Glutamatergic neuron (in vitro differentiated cells): ENCODE measurements around the gene PREP. TPM values are rescaled to one million over a fixed set of nuclear protein-coding genes. Genes with fewer than 3 reads are reported as not detected.

Experiments
- DNase-seq: peaks from one replicate; pipeline ENCODE4 v3.0.0; 2022
- H3K27ac Mint-ChIP-seq: one replicate; pipeline ENCODE4 v1.8.0; 2020; ENCODE audit warnings: mild to moderate bottlenecking, mixed read lengths, inconsistent platforms; ENCODE audit not compliant: unreplicated experiment
- H3K27me3 Mint-ChIP-seq: one replicate; pipeline ENCODE4 v1.8.0; 2020; ENCODE audit warnings: mild to moderate bottlenecking, moderate library complexity, mixed read lengths, inconsistent platforms; ENCODE audit not compliant: unreplicated experiment
- H3K36me3 Mint-ChIP-seq: one replicate; pipeline ENCODE4 v1.8.0; 2020; ENCODE audit warnings: mild to moderate bottlenecking, mixed read lengths, inconsistent platforms; ENCODE audit not compliant: unreplicated experiment
- H3K4me1 Mint-ChIP-seq: one replicate; pipeline ENCODE4 v1.8.0; 2020; ENCODE audit warnings: mild to moderate bottlenecking, low read depth, mixed read lengths, inconsistent platforms; ENCODE audit not compliant: unreplicated experiment
- H3K4me3 Mint-ChIP-seq: one replicate; pipeline ENCODE4 v1.8.0; 2020; ENCODE audit warnings: mild to moderate bottlenecking, mixed read lengths, inconsistent platforms; ENCODE audit not compliant: unreplicated experiment
- H3K9me3 Mint-ChIP-seq: one replicate; pipeline ENCODE4 v1.8.0; 2020; ENCODE audit warnings: mild to moderate bottlenecking, moderate library complexity, mixed read lengths, inconsistent platforms; ENCODE audit not compliant: unreplicated experiment
- total RNA-seq: library from RNA; stranded (reverse); fragmentation: NEBNext Ultra II Directional; extraction: Animal tissue kit (Norgen Biotek cat#: 25700); gene quantifications from one replicate; pipeline ENCODE4 v1.2.1, GENCODE V29; 2021; ENCODE audit not compliant: unreplicated experiment
- TF ChIP-seq, protein P1 (sequence below): fragments of 200-600 bp; sonication (generic); IDR thresholded peaks from one replicate; pipeline ENCODE4 v1.5.0; 2021; ENCODE audit not compliant: partially characterized antibody, unreplicated experiment

The PREP gene
- total RNA-seq, 1 donor from 2014 or later = 206 TPM

DNA sequence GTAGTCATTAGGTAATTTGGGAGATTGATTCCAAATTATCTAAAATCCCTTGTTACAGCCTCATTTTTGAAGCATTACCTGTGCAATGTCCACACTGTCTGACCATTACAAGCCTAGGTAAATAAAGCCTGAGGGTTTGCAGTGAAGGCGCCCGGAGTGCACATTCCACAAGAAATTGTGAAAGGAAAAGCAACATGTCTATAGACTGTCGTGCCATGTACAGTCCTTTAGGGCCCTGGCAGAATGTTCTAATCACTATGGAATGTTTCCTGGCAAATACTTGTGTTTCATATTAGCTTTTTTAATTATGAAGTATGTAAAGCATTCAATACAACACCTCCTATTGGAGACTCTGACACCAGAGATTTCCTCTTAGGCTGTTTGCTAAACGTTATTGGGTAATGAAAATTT is 28.9 kb downstream of the PREP start:
- no peaks in the 10 kb centered on the region for H3K36me3 Mint-ChIP-seq
- TF ChIP-seq, protein P1, sequence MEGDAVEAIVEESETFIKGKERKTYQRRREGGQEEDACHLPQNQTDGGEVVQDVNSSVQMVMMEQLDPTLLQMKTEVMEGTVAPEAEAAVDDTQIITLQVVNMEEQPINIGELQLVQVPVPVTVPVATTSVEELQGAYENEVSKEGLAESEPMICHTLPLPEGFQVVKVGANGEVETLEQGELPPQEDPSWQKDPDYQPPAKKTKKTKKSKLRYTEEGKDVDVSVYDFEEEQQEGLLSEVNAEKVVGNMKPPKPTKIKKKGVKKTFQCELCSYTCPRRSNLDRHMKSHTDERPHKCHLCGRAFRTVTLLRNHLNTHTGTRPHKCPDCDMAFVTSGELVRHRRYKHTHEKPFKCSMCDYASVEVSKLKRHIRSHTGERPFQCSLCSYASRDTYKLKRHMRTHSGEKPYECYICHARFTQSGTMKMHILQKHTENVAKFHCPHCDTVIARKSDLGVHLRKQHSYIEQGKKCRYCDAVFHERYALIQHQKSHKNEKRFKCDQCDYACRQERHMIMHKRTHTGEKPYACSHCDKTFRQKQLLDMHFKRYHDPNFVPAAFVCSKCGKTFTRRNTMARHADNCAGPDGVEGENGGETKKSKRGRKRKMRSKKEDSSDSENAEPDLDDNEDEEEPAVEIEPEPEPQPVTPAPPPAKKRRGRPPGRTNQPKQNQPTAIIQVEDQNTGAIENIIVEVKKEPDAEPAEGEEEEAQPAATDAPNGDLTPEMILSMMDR = no peak
- no peak for DNase-seq
- peaks cover 2% of the 10 kb centered on the region for H3K4me1 Mint-ChIP-seq
- H3K9me3 Mint-ChIP-seq = peaks cover 4% of the 10 kb centered on the region
- H3K27me3 Mint-ChIP-seq = no peaks in the 10 kb centered on the region
- no peak overlapping the region for H3K4me3 Mint-ChIP-seq
- H3K27ac Mint-ChIP-seq = no peak overlapping the region

DNA sequence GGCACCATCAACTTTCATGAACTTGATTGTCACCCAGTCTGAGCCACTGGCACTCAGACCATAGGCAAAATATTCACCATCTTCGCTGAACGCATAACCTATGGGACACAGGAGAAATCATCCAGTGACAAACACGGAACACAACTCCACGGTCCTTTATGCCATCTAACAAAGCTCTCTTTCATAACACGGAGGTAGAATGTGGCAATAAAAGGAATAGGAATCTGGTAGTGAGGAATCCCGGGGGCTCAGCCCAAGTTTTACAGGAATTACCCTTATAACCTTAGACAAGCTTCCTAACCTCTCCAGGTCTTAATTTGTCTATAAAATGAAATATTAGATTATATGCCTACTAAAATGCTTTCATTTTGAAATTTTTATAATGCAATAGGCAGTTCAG is 29.4 kb downstream of the PREP start:
- peaks cover 2% of the 10 kb centered on the region for H3K4me1 Mint-ChIP-seq
- no peaks in the 10 kb centered on the region for H3K36me3 Mint-ChIP-seq
- H3K27ac Mint-ChIP-seq = no peak overlapping the region
- DNase-seq = no peak
- no peaks in the 10 kb centered on the region for H3K27me3 Mint-ChIP-seq
- no peak overlapping the region for H3K4me3 Mint-ChIP-seq
- TF ChIP-seq, protein P1 = no peak
- H3K9me3 Mint-ChIP-seq = peaks cover 4% of the 10 kb centered on the region

DNA sequence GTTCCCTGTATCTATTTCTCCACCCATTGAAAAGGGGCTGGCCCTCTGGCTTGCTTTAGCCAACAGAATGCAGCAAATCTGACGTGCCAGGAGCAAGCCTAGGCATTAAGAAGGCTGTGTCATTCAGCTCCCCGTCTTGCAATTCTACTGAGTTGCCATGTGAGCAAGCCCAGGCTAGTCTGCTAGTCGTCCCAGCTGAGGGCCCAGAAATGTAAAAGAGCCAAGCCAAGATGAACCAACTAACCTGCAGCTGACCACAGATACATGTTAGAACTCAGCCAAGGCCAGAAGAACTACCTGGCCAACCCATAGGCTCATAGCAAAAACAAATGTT is 30.1 kb downstream of the PREP start:
- no peak for DNase-seq
- Mint-ChIP-seq H3K27ac (no peak overlapping the region), H3K9me3 (peaks cover 3% of the 10 kb centered on the region), H3K4me3 (no peak overlapping the region), H3K36me3 (no peaks in the 10 kb centered on the region), H3K4me1 (peaks cover 2% of the 10 kb centered on the region), H3K27me3 (no peaks in the 10 kb centered on the region)
- TF ChIP-seq, protein P1 = no peak

DNA sequence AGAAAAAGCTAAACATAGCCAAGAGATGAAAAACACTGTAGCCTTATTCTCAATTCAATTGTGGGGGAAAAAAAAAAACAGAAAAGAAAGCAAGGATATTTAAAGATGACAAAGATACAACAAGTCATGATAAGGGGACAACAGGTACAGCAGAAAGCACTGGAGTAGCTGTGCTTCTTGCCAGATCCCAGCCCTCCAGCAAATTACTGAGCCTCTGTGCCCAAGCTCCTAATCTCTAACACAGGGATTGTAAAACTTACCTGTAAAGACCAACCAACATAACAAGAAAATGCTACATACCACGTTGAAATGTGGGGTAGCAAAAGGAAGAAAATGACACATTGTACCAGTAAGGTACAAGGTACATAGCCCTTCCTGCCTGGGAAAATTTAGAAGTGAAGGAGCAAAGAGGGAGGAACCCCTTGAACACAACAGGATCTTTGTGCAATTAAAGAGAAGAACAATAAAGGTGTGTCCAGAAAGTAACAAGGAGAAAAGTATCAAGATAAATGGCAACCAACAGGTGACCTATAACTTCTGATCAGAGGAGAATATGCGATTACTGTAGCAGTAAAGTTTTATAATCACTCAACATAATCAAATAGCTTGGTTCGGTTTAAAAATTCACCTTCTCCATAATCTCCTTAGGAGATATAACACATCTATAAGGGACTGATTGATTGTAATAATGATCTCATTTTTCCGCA is 30.6 kb downstream of the PREP start:
- TF ChIP-seq, protein P1 = no peak
- Mint-ChIP-seq H3K4me1 (peaks cover 2% of the 10 kb centered on the region), H3K36me3 (no peaks in the 10 kb centered on the region), H3K4me3 (no peak overlapping the region), H3K27ac (no peak overlapping the region), H3K9me3 (peaks cover 2% of the 10 kb centered on the region), H3K27me3 (no peaks in the 10 kb centered on the region)
- no peak for DNase-seq

DNA sequence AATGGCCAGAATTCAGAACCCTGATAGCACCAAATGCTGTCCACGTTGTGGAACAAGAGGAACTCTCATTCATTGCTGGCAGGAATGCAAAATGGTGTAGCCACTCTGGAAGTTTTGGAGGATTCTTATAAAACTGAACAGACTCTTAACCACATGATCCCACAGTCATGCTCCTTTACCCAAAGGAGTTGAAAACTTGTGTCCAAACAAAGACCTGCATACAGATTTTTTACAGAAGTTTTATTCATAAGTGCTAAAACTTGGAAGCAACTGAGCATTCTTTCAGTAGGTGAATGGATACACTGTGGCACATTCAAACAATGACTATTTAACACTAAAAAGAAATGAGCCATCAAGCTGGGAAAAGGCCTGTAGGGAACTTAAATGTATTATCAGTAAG is 32.5 kb downstream of the PREP start:
- Mint-ChIP-seq H3K36me3 (no peaks in the 10 kb centered on the region), H3K4me1 (peaks cover 2% of the 10 kb centered on the region), H3K27me3 (peaks cover 3% of the 10 kb centered on the region), H3K4me3 (no peak overlapping the region), H3K9me3 (no peaks in the 10 kb centered on the region), H3K27ac (no peak overlapping the region)
- DNase-seq = no peak
- TF ChIP-seq, protein P1 = no peak
